MM.1S (cell line): Measurements from ENCODE around the gene NSUN7.
"Not testable (repeated sequence)": the region's sequence is repeated elsewhere in the genome, so short reads cannot be mapped to it uniquely, and the experiment has no call there.

Source experiments
- DNase-seq: peaks from one replicate; pipeline ENCODE4 v3.0.0-alpha.2; 2015
- H2AFZ ChIP-seq: fragments of 300-600 bp; sonication (generic); 2 replicates; pipeline ENCODE4 v1.6.0; 2016; ENCODE audit warnings: antibody characterized with exemption, low read length
- H3F3A ChIP-seq: fragments of 300-600 bp; sonication (generic); 2 replicates; pipeline ENCODE4 v1.6.1; 2016; ENCODE audit warnings: mild to moderate bottlenecking, antibody characterized with exemption, low read length, moderate library complexity, mixed read lengths; ENCODE audit not compliant: insufficient read depth
- H3K27ac ChIP-seq: fragments of 300-600 bp; sonication (generic); 2 replicates; pipeline ENCODE4 v1.5.1; 2016; ENCODE audit warnings: mild to moderate bottlenecking, low read length
- H3K27me3 ChIP-seq: fragments of 300-600 bp; sonication (generic); replicated peaks from 2 replicates; pipeline ENCODE4 v1.6.0; 2016; ENCODE audit warnings: low read length; ENCODE audit not compliant: insufficient read depth
- H3K36me3 ChIP-seq: fragments of 300-600 bp; sonication (generic); replicated peaks from 2 replicates; pipeline ENCODE4 v1.6.1; 2016; ENCODE audit warnings: mild to moderate bottlenecking, low read length, mixed read lengths; ENCODE audit not compliant: insufficient read depth
- H3K4me1 ChIP-seq: fragments of 300-600 bp; sonication (generic); 2 replicates; pipeline ENCODE4 v1.6.1; 2016; ENCODE audit warnings: low read length, mixed read lengths
- H3K4me2 ChIP-seq: fragments of 300-600 bp; sonication (generic); 2 replicates; pipeline ENCODE4 v1.6.0; 2016; ENCODE audit warnings: low read depth, low read length
- H3K4me3 ChIP-seq: fragments of 300-600 bp; sonication (generic); 2 replicates; pipeline ENCODE4 v1.5.1; 2016; ENCODE audit warnings: low read length, mixed read lengths
- H3K79me2 ChIP-seq: fragments of 300-600 bp; sonication (generic); 2 replicates; pipeline ENCODE4 v1.6.1; 2016; ENCODE audit warnings: mixed run types, low read length, mixed read lengths
- H3K9ac ChIP-seq: fragments of 300-600 bp; sonication (generic); 2 replicates; pipeline ENCODE4 v1.6.1; 2016; ENCODE audit warnings: low read length, mixed read lengths
- H3K9me2 ChIP-seq: fragments of 300-600 bp; sonication (generic); replicated peaks from 2 replicates; pipeline ENCODE4 v1.6.1; 2016; ENCODE audit warnings: mild to moderate bottlenecking, low read length, mixed read lengths; ENCODE audit not compliant: insufficient read depth
- H3K9me3 ChIP-seq: fragments of 300-600 bp; sonication (generic); replicated peaks from 2 replicates; pipeline ENCODE4 v1.6.1; 2016; ENCODE audit warnings: mild to moderate bottlenecking, low read length, mixed read lengths; ENCODE audit not compliant: insufficient read depth
- H4K20me1 ChIP-seq: fragments of 300-600 bp; sonication (generic); 2 replicates; pipeline ENCODE4 v1.6.1; 2016; ENCODE audit warnings: mild to moderate bottlenecking, low read length, moderate library complexity, mixed read lengths; ENCODE audit not compliant: insufficient read depth
- CTCF ChIP-seq: fragments of 300-600 bp; sonication (generic); IDR thresholded peaks from 2 replicates; pipeline ENCODE4 v1.5.1; 2016; ENCODE audit warnings: antibody characterized with exemption, low read length, mixed read lengths
- EZH2 ChIP-seq: fragments of 300-600 bp; sonication (generic); optimal IDR thresholded peaks from 2 replicates; pipeline ENCODE3; 2017; ENCODE audit warnings: low read depth, mild to moderate bottlenecking, antibody characterized with exemption, low read length, mixed read lengths
- EZH2phosphoT487 ChIP-seq: fragments of 300-600 bp; sonication (generic); IDR thresholded peaks from 2 replicates; pipeline ENCODE4 v1.6.1; 2018; ENCODE audit warnings: antibody characterized with exemption, low read length

NSUN7 gene

GRCh38 chr4:40812856-40813255 is 63.1 kb downstream of the NSUN7 start:
- DNase-seq = no peak
- Histone ChIP-seq H3K4me1 (no peaks in the 10 kb centered on the region), H3K9me2 (no peaks in the 10 kb centered on the region), H3K4me3 (no peak overlapping the region), H3K4me2 (no peak overlapping the region), H3K9ac (no peak overlapping the region), H3K79me2 (no peaks in the 10 kb centered on the region), H3K27me3 (no peaks in the 10 kb centered on the region), H3F3A (no peaks in the 10 kb centered on the region), H3K9me3 (no peaks in the 10 kb centered on the region), H3K36me3 (no peaks in the 10 kb centered on the region), H3K27ac (no peak overlapping the region), H4K20me1 (no peaks in the 10 kb centered on the region), H2AFZ (no peak overlapping the region)
- TF ChIP-seq EZH2phosphoT487 = no peak
- TF ChIP-seq EZH2 = no peak
- TF ChIP-seq CTCF = no peak

GRCh38 chr4:40817157-40817556 is 67.4 kb downstream of the NSUN7 start:
- not testable (repeated sequence) for H3K4me1 ChIP-seq, H2AFZ ChIP-seq, H3K79me2 ChIP-seq, H3K9me2 ChIP-seq, H3K27me3 ChIP-seq, H3K36me3 ChIP-seq, H3K4me3 ChIP-seq, H3K27ac ChIP-seq, H4K20me1 ChIP-seq, H3K9ac ChIP-seq, DNase-seq, H3K9me3 ChIP-seq, H3K4me2 ChIP-seq, H3F3A ChIP-seq

- Histone ChIP-seq H3K27me3 (no peaks in the 10 kb centered on the region), H4K20me1 (no peaks in the 10 kb centered on the region), H2AFZ (no peak overlapping the region), H3F3A (no peaks in the 10 kb centered on the region), H3K4me2 (no peak overlapping the region), H3K36me3 (no peaks in the 10 kb centered on the region), H3K27ac (no peak overlapping the region), H3K4me3 (no peak overlapping the region), H3K79me2 (no peaks in the 10 kb centered on the region), H3K9me2 (no peaks in the 10 kb centered on the region), H3K4me1 (no peaks in the 10 kb centered on the region), H3K9ac (no peak overlapping the region), H3K9me3 (no peaks in the 10 kb centered on the region)
- no peak for TF ChIP-seq CTCF
- TF ChIP-seq EZH2phosphoT487 = no peak
- TF ChIP-seq EZH2 = no peak
- DNase-seq = no peak
Measured at GRCh38 chr4:40820101-40820500, 70.3 kb downstream of the NSUN7 start.

GRCh38 chr4:40822420-40823166 is 72.8 kb downstream of the NSUN7 start:
- TF ChIP-seq CTCF (no peak), EZH2 (no peak), EZH2phosphoT487 (no peak)
- Histone ChIP-seq H2AFZ (no peak overlapping the region), H3K9me2 (no peaks in the 10 kb centered on the region), H3K9ac (no peak overlapping the region), H3K27ac (no peak overlapping the region), H3K27me3 (no peaks in the 10 kb centered on the region), H3K4me1 (no peaks in the 10 kb centered on the region), H4K20me1 (no peaks in the 10 kb centered on the region), H3K4me3 (no peak overlapping the region), H3K36me3 (no peaks in the 10 kb centered on the region), H3K79me2 (no peaks in the 10 kb centered on the region), H3K4me2 (no peak overlapping the region), H3K9me3 (no peaks in the 10 kb centered on the region), H3F3A (no peaks in the 10 kb centered on the region)
- DNase-seq = no peak
